HG02981 (cell line): ENCODE data around the gene RIPK4.
"Not testable (repeated sequence)": the region's sequence is repeated elsewhere in the genome, so short reads cannot be mapped to it uniquely, and the experiment has no call there.

Experiments
- ATAC-seq: cut with Tn5 transposase; IDR thresholded peaks from one replicate; pipeline ENCODE4 v1.9.1; 2021; ENCODE audit warnings: mild to moderate bottlenecking, moderate library complexity; ENCODE audit not compliant: unreplicated experiment

RIPK4 gene

DNA sequence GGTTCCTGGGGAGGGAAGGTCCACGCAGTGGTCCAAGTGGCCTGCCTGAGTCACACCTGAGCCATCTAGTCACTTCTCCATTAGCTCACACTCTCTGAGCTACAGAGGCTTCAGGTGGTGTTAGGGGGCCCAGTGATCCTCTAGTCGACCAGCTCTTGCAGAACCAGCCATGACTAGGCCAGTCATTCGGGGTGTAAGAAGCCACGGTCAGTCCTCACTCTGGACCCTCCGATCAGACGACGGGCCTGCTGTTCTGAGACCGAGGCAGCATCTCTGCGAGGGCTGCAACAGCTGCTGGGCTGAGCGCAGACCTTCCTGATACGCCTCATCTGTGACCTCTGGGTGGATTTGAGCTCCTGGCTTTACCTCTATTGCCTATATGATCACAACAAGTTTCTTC is 68.8 kb downstream of the RIPK4 start:
- ATAC-seq, result no peak

DNA sequence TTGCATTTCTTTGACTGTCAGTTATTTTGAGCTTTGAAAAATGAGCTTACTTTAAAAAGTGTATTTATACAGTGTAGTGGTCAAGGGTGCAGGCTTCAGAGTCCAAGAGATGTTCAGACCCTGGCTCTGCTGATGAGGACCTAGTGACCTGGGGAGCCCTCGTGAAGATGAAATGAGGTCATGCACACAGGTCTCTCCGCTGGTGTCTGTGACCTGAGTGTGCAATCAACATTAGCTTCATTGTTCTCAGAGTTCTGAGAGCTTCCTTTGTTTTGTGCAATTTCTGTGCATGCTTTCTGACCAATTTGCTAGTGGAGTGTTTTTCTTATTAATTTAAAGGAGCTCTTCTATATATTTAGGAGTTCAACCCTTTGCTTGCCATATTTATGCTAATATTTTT is 71.3 kb downstream of the RIPK4 start:
- no peak for ATAC-seq

DNA sequence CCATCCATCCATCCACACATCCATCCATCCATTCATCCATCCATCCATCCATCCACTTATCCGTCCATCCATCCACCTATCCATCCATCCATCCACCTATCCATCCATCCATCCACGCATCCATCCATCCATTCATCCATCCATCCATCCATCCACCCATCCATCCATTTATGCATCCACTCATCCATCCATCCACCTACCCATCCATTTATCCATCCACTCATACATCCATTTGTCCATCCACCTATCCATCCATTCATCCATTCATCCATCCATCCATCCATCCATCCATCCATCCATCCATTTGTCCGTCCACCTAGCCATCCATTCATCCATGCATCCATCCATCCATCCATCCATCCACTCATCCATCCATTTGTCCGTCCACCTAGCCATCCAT is 72.8 kb downstream of the RIPK4 start:
- ATAC-seq, result not testable (repeated sequence)

DNA sequence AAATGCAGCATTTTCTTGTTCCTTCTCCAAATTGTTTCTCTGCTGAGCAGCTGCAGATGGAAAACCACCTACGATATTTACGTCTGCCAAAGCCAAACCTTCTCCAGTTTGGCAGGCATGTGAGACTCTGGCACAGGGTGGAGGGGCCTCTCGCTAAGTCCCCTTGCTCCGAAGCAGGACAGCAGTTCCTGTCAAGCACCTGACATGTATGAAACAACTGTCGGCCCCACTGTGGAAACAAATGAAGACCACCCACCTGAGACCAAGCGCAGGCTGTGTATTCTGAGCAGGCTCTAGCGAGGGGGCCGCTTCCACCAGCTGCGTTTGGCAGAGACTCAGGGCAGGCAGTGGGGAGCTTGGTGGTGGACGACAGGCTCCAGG is 74.7 kb downstream of the RIPK4 start:
- ATAC-seq, result no peak

DNA sequence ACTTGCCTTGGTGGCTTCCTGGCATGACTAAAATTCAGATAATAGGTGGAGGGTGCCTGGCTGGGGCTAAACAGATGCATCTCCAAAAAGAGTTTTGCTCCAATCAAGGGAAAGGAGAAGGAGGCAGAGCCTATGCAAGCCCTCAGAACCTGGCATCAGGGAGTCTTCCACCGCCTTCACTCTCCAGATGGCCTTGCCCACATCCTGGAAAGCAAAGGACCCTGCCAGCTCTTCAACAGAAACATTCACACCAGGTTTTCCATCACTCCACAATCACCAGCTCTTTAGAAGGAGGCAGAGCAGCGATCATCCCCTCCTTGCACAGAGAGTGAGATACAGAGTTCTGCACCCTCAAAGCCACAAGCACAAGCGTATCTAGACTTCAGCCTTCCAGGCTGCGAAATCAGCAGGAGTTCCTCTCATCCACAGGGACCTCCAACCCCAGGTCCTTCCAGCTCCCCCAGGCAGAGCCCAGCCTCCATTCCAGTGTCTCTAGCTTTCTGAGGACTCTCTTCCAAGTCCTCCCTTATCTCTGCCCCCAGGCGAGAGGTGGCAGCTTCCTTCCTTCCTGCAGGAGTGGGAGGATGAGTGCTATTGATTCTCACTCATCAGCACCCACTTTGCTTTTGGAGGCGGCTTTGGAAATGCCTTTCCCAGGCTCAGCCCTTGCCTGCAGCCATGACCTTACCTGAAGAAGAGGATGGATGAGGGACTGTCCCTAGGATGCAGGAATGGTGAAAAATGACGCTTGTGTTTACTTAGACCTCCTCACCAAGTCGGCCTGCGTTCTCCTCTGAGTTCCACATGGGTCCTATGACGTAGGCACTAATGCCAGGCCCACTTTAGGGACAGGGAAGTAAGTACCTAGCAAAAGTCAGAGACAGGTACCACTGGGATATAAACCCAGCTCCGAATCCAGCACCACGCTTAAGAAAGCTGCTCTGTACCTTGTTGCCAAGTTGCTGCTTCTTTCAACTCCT is 75.4 kb downstream of the RIPK4 start:
- no peak for ATAC-seq
